ENCODE measurements around the gene CCDC92. TPM values are rescaled to one million over a fixed set of nuclear protein-coding genes. Genes with fewer than 3 reads are reported as not detected.

CCDC92 gene
- total RNA-seq, 1 donor from 2014 or later: 55.1 TPM

GRCh38 chr12:123923038-123923437 lies 49.6 kb downstream of the CCDC92 start:
- TF ChIP-seq CTCF (IDR thresholded peaks at IDR 0.05): no peak
- H3K4me3 Mint-ChIP-seq (ENCODE audit: unreplicated experiment): no peak overlapping the region

DNA sequence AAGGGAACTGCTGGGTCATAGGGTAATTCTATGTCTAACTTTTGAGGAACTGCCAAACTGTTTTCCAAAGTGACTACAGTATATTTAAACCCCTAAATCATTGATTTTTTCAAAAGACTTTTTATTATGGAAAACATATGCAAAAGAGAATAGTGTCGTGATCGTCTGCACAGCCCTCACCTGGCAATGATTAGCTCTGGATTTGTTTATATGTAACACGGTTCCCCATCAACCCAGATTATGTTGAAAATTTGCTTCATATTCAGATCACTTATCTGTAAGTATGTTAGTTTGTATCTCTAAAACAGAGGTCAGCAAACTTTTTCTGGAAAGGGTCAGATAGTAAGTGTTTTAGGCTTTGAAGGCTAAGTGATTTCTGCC lies 52.7 kb downstream of the CCDC92 start:
- Mint-ChIP-seq H3K9me3 (ENCODE audit: unreplicated experiment) (no peaks in the 10 kb centered on the region), H3K27me3 (ENCODE audit: unreplicated experiment) (peaks cover 3% of the 10 kb centered on the region), H3K4me3 (ENCODE audit: unreplicated experiment) (no peak overlapping the region), H3K36me3 (ENCODE audit: unreplicated experiment) (no peaks in the 10 kb centered on the region), H3K4me1 (ENCODE audit: unreplicated experiment) (no peaks in the 10 kb centered on the region), H3K27ac (ENCODE audit: unreplicated experiment) (no peak overlapping the region)
- DNase-seq (ENCODE audit: extremely low spot score, unreplicated experiment): no peak
- TF ChIP-seq CTCF (IDR thresholded peaks at IDR 0.05): no peak

More at GRCh38 chr12:123923038-123923437, 49.6 kb downstream of the CCDC92 start:
- Mint-ChIP-seq H3K4me1 (ENCODE audit: unreplicated experiment) (no peaks in the 10 kb centered on the region), H3K9me3 (ENCODE audit: unreplicated experiment) (no peaks in the 10 kb centered on the region), H3K36me3 (ENCODE audit: unreplicated experiment) (no peaks in the 10 kb centered on the region), H3K27me3 (ENCODE audit: unreplicated experiment) (no peaks in the 10 kb centered on the region), H3K27ac (ENCODE audit: unreplicated experiment) (no peak overlapping the region)
- DNase-seq (ENCODE audit: extremely low spot score, unreplicated experiment): no peak

GRCh38 chr12:123917337-123917850 lies 55.2 kb downstream of the CCDC92 start:
- DNase-seq (ENCODE audit: extremely low spot score, unreplicated experiment): no peak
- H3K4me3 Mint-ChIP-seq (ENCODE audit: unreplicated experiment): no peak overlapping the region
- no peak for TF ChIP-seq CTCF (IDR thresholded peaks at IDR 0.05)
- no peaks in the 10 kb centered on the region for H3K9me3 Mint-ChIP-seq (ENCODE audit: unreplicated experiment)
- H3K27me3 Mint-ChIP-seq (ENCODE audit: unreplicated experiment): peaks cover 3% of the 10 kb centered on the region
- no peaks in the 10 kb centered on the region for H3K4me1 Mint-ChIP-seq (ENCODE audit: unreplicated experiment)
- no peaks in the 10 kb centered on the region for H3K36me3 Mint-ChIP-seq (ENCODE audit: unreplicated experiment)
- no peak overlapping the region for H3K27ac Mint-ChIP-seq (ENCODE audit: unreplicated experiment)

DNA sequence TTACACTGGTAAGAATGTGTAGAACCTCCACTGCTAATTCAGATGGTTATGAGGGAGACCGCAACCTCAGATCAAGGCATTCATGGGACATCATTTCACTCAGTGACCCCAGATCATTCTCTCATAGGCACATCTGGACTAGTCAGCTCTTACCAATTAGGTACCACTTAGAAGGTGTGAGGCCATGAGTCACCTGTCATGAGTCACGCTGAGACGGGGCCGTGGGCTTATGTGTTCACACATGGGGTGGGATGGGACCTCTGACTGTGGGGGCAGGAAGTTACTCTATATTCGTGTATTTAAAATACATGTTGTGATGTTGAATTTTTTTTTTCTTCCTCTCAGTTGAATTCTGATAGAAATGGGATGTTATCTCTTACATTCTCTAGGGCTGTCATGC lies 55.9 kb downstream of the CCDC92 start:
- Mint-ChIP-seq H3K27me3 (ENCODE audit: unreplicated experiment) (peaks cover 3% of the 10 kb centered on the region), H3K27ac (ENCODE audit: unreplicated experiment) (no peak overlapping the region), H3K9me3 (ENCODE audit: unreplicated experiment) (no peaks in the 10 kb centered on the region), H3K4me1 (ENCODE audit: unreplicated experiment) (no peaks in the 10 kb centered on the region), H3K4me3 (ENCODE audit: unreplicated experiment) (no peak overlapping the region), H3K36me3 (ENCODE audit: unreplicated experiment) (no peaks in the 10 kb centered on the region)
- no peak for DNase-seq (ENCODE audit: extremely low spot score, unreplicated experiment)
- no peak for TF ChIP-seq CTCF (IDR thresholded peaks at IDR 0.05)

GRCh38 chr12:123914726-123915333 lies 57.8 kb downstream of the CCDC92 start:
- Mint-ChIP-seq H3K4me1 (ENCODE audit: unreplicated experiment) (peaks cover 2% of the 10 kb centered on the region), H3K27ac (ENCODE audit: unreplicated experiment) (no peak overlapping the region), H3K9me3 (ENCODE audit: unreplicated experiment) (no peaks in the 10 kb centered on the region), H3K27me3 (ENCODE audit: unreplicated experiment) (peaks cover 3% of the 10 kb centered on the region), H3K36me3 (ENCODE audit: unreplicated experiment) (no peaks in the 10 kb centered on the region), H3K4me3 (ENCODE audit: unreplicated experiment) (no peak overlapping the region)
- no peak for TF ChIP-seq CTCF (IDR thresholded peaks at IDR 0.05)
- no peak for DNase-seq (ENCODE audit: extremely low spot score, unreplicated experiment)
